Stimulated activated CD4-positive, alpha-beta T cell treated with anti-CD3 and anti-CD28 coated beads, Interleukin-1b, Interleukin-23, amount 100 ng/mL, for 1 hour (primary cell): Measurements from ENCODE around the gene TMEM163.

Experiments used
- DNase-seq, 2 donors: peaks; one replicate each; pipeline ENCODE4 v3.0.0-alpha.2; 2020; ENCODE audit warnings: low read depth in 2 of 2

TMEM163 gene

DNA sequence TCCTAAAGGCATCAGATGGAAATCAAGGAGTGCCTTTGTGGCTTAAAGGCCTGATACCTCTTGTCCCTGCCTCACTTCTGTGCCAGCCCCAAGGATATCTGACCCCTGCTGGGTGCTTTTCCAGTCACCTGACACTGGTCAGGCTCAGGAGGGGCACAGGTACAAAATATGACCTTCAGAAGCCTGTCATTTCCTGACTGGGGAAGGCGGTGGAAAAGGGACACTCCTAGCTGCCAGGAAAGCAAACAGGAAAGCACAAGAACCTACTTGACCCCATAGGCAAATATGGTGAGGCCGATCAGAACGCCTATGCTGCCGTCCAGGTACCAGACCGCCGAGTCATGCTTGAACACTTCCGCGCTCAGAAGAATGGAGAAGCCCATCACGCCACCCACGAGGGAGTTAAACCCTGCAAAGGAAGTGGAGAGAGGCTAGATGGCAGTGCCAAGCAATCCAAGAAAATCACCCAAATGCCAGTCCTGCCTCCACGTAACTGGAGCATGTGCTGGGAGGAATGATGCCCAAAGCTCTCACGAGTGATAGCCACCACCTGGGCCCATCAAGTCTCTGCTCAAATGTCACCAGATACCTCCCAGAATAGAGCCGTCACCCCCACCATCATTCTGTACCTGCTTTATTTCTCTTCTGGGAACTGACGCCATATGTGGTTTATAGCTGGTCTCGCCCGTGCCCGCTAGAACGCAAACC is 260.9 kb downstream of the TMEM163 start:
- DNase-seq, result no peak

- DNase-seq, result no peak
Measured at GRCh38 chr2:134457353-134457752, 261.4 kb downstream of the TMEM163 start.

DNA sequence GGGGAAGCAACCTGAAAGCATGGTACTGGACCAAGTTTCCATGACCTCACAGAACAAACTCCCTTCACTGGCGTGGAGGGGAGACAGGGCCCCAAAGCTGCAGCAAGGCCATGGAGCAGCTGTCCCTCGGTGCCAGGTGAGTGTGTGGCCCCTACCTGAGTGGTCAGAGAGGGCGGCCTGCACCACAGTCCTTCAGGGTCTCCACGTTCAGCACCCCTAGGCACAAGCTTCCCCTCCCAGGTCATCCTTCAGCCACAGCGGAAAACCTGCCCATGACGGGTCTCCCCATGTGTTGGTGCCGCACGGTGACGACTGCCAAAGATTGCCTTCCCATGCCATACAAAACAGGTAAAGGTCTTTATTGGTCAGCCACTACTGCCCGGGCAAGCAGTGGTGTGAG is 263.4 kb downstream of the TMEM163 start:
- DNase-seq, result no peak

GRCh38 chr2:134454931-134455330 is 263.9 kb downstream of the TMEM163 start:
- DNase-seq, result no peak

DNA sequence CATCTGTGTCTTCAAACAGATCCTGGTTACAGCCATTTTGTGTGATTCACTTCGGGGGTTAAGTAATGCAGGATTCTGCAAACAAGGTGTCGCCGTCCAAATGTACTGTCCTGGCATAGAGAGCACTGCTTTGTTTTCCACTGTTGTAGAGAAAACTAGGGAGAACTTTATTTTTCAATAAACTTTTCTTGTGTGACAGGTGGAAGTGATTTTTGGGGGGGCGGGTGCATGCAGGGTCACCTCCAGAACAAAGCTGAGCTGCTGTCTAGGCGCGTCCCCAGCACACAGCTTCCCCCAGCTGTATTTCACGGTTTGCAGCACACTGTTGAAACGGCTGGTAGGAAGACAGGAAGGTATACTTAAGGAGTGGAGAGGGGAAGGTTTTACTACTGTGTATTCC is 264.4 kb downstream of the TMEM163 start:
- no peak for DNase-seq

GRCh38 chr2:134453973-134454372 is 264.8 kb downstream of the TMEM163 start:
- DNase-seq, result no peak

- no peak for DNase-seq
Measured at GRCh38 chr2:134453476-134453875, 265.3 kb downstream of the TMEM163 start.

DNA sequence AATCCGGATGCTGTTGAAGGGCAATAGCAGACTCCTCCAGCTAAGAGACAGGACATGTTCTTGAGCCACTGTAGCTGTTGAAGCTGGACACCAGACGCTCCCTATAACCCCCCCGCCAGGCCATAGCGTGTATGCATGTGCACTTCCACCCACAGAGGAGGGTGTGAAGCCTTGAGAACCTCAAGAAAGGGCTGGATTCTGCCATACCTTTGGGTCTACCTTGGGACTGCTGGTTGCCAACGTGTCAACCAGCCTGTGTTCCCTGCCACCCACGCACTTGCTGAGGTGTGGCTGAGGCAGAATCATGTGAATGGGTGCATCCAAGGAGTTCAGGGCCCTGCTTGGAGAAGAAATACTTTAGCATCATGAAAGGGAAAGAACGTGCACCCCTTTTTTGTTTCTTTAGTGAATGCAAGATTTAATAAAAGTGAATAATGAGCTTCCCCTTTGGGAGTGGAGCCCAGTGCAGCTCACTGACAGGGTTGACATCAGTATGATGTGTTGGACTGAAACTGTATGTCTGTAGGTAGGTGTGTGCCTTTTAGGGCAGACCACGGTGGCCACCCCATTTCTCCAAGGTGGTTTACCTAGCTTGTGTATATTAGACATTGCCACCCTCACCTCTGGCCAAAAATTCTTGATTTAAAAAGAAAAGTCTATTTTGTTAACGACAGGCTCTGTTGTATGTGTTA is 266.6 kb downstream of the TMEM163 start:
- DNase-seq, result no peak

GRCh38 chr2:134451347-134451630 is 267.5 kb downstream of the TMEM163 start:
- DNase-seq, result no peak

- no peak for DNase-seq
Measured at GRCh38 chr2:134449751-134450513, 268.9 kb downstream of the TMEM163 start.

- DNase-seq, result no peak
Measured at GRCh38 chr2:134449157-134449556, 269.6 kb downstream of the TMEM163 start.

GRCh38 chr2:134448650-134449049 is 270.1 kb downstream of the TMEM163 start:
- no peak for DNase-seq

DNA sequence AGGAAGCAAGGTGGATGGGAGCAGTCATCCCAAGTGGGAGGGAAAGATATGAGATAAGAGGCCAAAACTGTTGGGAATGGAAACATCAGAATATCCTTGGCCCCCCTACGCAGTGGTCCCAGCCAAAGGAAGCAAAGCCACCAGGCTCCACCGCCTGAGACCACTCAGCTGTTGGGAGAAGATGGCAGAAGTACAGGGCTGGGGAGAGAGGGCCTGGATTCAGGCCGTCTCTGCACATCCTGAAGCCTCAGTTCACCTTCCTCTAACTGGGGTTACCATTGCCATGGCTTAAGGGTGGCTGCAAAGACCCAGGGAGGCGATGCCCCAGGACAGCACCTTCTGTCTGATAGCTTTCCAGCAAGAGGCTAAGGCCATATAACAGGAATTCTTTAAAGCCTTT is 271.1 kb downstream of the TMEM163 start:
- DNase-seq, result no peak

- no peak for DNase-seq
Measured at GRCh38 chr2:134446383-134447017, 272.3 kb downstream of the TMEM163 start.

DNA sequence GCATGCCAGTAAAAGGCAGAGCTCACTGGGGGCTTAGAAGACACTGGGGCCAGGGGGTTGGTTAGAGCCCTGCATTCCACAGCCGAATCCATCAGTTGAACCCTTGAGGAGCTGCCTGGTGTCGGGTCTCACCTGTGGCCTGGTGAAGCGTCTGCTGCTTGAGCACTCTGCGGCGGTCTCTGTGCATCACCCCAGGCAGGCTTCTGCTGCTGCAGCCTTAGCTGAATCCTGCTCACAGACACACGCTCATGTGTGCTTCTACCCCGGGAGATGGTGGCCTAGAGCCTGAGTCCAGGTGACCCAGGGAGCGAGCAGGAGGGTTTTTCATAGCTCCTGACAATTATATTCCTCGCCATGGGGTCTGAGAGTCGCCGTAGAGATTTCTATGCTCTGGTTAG is 272.8 kb downstream of the TMEM163 start:
- DNase-seq, result no peak

DNA sequence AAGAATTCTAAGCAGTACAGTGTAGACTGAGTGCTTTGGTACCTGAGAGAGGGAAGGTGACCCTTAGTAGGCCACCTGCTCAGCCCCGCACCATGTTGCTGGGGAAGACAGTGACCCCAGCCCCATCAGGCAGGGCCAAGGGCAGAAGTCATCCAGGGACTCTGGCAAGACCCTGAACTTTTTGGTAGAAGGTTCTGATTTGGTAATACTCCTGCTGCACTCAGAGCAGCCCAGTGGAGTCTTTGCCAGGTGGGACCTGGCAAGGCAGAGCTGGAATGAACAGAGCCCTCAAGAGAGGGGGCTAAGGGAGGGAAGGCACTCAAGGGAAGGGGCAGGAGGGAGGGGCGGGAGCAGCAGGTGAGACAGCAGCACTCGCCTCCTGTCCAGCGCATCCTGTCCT is 273.7 kb downstream of the TMEM163 start:
- DNase-seq, result no peak

GRCh38 chr2:134443814-134444480 is 274.9 kb downstream of the TMEM163 start:
- no peak for DNase-seq

DNA sequence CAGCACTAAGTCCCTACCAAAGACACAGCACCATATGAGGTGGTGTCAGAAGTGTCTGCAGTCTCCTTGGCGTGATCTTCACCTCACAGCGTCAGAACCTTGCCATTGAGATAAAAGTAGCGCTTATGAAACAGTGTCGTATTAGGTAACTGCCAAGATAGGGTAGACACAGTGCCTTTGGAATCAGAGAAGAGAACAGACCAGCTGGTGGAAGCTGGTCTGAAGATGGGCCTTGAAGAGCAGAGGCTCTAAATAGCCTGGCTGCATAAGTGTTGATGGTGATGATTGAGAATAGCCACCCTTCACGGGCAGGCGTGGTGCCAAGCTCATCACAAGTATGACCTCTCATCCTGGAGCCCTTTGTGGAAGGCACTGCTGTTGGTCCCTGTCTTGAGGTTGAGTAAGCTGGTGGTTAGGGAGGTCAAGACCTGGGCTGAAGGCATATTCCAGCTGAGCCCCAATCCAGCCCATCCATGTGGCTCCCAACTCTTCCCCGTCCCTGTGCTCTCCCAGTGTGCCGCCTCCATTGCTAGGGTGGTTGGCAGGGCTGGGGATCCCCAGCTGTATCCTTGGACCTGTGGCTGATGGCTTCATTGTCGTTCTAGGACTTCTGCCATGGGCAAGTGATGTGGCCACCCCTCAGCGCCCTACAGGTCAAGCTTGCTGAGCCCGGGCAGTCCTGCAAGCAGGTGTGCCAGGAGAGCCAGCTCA is 277.5 kb downstream of the TMEM163 start:
- no peak for DNase-seq

DNA sequence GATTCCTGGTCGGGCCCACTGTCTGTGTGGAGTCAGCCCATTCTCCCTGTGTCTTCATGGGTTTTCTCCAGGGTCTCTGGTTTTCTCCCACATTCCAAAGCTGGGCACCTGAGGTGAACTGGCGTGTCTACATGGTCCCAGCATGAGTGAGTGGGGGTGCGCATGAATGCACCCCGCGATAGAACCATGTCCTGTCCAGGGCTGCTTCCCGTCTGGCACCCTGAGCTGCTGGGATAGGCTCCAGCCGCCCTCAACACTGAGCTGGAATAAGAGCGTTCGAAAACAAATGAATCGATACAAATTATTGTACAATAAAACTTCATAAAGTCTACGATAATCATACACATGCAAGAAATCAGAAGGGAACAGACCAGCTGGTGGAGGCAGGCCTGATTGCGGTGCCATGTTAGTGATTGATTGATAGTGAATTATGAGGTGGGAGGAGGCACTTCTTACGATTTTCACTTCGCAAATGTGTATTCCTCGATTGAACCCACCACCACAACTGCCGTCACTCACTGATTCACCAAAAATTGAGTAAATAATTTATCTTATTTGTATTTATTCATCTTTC is 278.4 kb downstream of the TMEM163 start:
- no peak for DNase-seq

GRCh38 chr2:134438371-134438770 is 280.4 kb downstream of the TMEM163 start:
- DNase-seq, result no peak

DNA sequence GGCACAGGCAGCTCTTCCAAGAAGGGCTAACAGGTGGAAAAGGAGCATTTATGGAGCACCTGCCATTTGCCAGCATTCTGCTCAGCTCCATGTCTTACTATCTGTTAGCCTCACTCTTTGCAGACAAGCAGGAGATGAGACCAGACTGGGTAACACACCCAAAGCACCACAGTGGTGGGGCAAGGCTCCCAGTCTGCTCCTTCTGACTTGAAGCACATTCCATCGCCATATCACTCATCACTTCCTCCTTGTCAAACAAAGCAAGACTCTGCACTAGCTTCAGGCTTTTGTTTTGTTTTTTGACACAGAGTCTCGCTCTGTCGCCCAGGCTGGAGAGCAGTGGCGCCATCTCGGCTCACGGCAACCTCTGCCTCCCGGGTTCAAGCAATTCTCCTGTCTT is 282.1 kb downstream of the TMEM163 start:
- no peak for DNase-seq
